ENCODE results near the gene NPB.

DNA sequence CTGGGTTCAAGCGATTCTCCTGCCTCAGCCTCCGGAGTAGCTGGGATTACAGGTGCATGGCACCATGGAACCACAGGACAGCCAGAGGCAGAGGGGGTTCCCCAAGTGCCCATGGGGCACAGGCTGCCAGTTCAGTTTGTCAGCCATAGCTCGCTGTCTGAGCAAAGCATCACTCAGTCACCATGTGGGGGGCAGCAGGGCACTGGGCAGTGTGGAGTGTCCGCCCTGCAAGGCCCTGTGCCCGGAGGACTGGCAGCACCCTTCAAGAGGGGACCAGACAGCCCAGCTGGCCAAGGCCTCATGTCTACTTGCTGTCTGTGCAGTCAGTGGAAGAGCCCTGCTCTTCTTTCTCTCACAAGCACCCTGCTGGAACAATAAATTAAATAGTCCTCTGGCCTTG lies 17.1 kb upstream of the NPB start:
- TF ChIP-seq, protein P1, sequence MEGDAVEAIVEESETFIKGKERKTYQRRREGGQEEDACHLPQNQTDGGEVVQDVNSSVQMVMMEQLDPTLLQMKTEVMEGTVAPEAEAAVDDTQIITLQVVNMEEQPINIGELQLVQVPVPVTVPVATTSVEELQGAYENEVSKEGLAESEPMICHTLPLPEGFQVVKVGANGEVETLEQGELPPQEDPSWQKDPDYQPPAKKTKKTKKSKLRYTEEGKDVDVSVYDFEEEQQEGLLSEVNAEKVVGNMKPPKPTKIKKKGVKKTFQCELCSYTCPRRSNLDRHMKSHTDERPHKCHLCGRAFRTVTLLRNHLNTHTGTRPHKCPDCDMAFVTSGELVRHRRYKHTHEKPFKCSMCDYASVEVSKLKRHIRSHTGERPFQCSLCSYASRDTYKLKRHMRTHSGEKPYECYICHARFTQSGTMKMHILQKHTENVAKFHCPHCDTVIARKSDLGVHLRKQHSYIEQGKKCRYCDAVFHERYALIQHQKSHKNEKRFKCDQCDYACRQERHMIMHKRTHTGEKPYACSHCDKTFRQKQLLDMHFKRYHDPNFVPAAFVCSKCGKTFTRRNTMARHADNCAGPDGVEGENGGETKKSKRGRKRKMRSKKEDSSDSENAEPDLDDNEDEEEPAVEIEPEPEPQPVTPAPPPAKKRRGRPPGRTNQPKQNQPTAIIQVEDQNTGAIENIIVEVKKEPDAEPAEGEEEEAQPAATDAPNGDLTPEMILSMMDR (IDR thresholded peaks at IDR 0.05; ENCODE audit: poor library complexity, severe bottlenecking): no peak
- no peak for TF ChIP-seq SMC3 (conservative IDR thresholded peaks at IDR 0.05; ENCODE audit: poor library complexity)
